Aorta (tissue), 5 donors: Measurements from ENCODE around the gene TBC1D21. TPM values are rescaled to one million over a fixed set of nuclear protein-coding genes. Genes with fewer than 3 reads are reported as not detected.
A peak's percentile ranks its signal among the peaks of the same experiment; 100 is the strongest.

Experiments
- ATAC-seq: fragments of 200-7000 bp; cut with Tn5 transposase; one replicate; pipeline ENCODE4 v1.9.1; 2022; ENCODE audit warnings: moderate library complexity; ENCODE audit not compliant: low FRiP score
- DNase-seq, 2 donors: peaks; one replicate each; pipeline ENCODE4 v3.0.0-alpha.2; 2020
- H3K27ac ChIP-seq, 2 donors: one replicate each; pipeline ENCODE4 v1.5.1; 2013; ENCODE audit warnings: low read length in 2 of 2, mild to moderate bottlenecking in 2 of 2, moderate library complexity in 2 of 2, control low read depth in 1 of 2, inconsistent platforms in 1 of 2, low read depth in 1 of 2
- H3K27me3 ChIP-seq, 2 donors: one replicate each; pipeline ENCODE4 v1.6.1; 2013; ENCODE audit warnings: control low read depth in 1 of 2, low read length in 1 of 2, mild to moderate bottlenecking in 1 of 2, moderate library complexity in 1 of 2; ENCODE audit not compliant: insufficient read depth in 2 of 2, control insufficient read depth in 1 of 2
- H3K36me3 ChIP-seq, 2 donors: one replicate each; pipeline ENCODE4 v1.6.1; 2013; ENCODE audit warnings: control low read depth in 1 of 2, low read length in 1 of 2, mild to moderate bottlenecking in 1 of 2; ENCODE audit not compliant: insufficient read depth in 2 of 2, control insufficient read depth in 1 of 2
- H3K4me1 ChIP-seq, 2 donors: one replicate each; pipeline ENCODE4 v1.6.1; 2013; ENCODE audit warnings: low read length in 2 of 2, control low read depth in 1 of 2, mild to moderate bottlenecking in 1 of 2, moderate library complexity in 1 of 2; ENCODE audit not compliant: insufficient read depth in 2 of 2, control insufficient read depth in 1 of 2
- H3K4me3 ChIP-seq, 2 donors: one replicate each; pipeline ENCODE4 v1.5.1; 2013; ENCODE audit warnings: low read length in 2 of 2, control low read depth in 1 of 2, mild to moderate bottlenecking in 1 of 2
- H3K9me3 ChIP-seq: one replicate; pipeline ENCODE4 v1.6.1; 2013; ENCODE audit warnings: mild to moderate bottlenecking, low read length; ENCODE audit not compliant: control insufficient read depth
- WGBS, 2 donors: extraction: QIAGEN DNeasy Blood & Tissue Kit; methylation state at CpG; one replicate each; pipeline ENCODE4 v1.1.7; 2013; 5-methylcytosine and 5-hydroxymethylcytosine counted together
- intact Hi-C, 2 donors: fragments of 100-400 bp; cut with DNase I; formaldehyde crosslinking; loops; one replicate each; pipeline versions ENCODE4 v1.14.2 to v1.15.0; 2022
- polyA plus RNA-seq, 2 donors: library from polyadenylated mRNA; stranded (reverse); fragments of 200-250 nt; gene quantifications; one replicate each; pipeline ENCODE4 v1.2.3, GENCODE V29; 2013
- total RNA-seq, 2 donors: library from RNA; stranded (reverse); fragmentation: NEBNext Ultra II Directional; extraction: Animal tissue kit (Norgen Biotek cat#: 25700); gene quantifications; one replicate each; pipeline ENCODE4 v1.2.1, GENCODE V29; 2021
- donor health status: healthy with polysubstance abuse.
- donor health status: Bipolar disorder and iron deficiency.
- donor health status: DM: no; HTN: no; CAD: no.
- donor health status: DM: no; HTN: no; CAD: no.
- donor health status: DM: yes; HTN: yes; CAD: no.

The TBC1D21 gene
- total and polyA plus RNA-seq, 4 donors = not detected

DNA sequence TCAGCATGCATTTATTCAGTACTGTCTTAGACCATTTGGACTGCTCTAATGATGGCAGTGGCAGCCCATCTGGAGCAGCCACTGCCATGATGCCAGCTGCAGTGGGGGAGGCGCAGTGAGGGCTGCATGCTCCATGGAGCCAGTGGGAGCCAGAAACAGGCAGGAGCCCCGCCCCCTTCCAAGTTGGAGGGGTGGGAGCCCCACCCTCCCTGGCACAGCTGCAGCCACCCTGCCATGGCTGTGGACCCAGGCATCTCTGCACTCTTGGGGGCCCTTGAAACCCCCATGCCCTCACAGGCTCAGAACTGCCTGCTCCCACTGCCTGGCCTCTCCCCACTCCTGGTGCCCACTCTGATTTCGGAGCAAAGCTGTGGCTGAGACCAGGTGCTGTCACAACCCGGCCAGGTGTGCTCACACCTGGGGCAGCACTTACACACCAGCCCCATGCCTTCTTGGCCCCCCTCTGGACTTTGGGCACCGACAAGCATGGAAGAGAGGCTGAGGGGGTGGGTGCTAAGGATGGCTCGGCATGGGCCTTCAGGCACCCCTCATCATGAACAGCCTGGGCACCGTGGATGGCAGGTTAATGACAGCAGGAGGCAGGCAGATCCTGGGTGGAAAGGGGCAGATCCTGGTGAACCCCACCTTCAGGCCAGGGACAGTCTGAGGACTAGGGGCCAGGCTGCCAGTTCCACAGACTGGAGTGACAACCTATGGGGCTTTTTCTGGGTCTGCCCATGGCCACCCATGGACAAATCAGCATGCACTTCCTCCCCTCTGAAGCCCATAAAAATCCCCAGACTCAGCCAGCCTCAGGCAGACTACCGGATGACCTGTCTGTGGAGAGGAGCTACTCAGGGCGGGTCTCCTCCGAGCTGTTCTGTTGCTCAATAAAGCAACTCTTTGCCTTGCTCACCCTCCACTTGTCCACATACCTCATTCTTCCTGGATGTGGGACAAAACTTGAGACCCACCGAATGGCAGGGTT is 18.3 kb downstream of the TBC1D21 start:
- Histone ChIP-seq H3K4me1 (no peaks in the 10 kb centered on the region), H3K27ac (no peak overlapping the region), H3K36me3 (no peaks in the 10 kb centered on the region), H3K27me3 (no peaks in the 10 kb centered on the region), H3K4me3 (no peak overlapping the region), H3K9me3 (no peaks in the 10 kb centered on the region)
- DNase-seq (no peak), ATAC-seq (no peak)
- 83 to 85% methylated on average over 11 of the region's 11 CpGs for WGBS, 2 donors
- intact Hi-C loops = no loop called here

DNA sequence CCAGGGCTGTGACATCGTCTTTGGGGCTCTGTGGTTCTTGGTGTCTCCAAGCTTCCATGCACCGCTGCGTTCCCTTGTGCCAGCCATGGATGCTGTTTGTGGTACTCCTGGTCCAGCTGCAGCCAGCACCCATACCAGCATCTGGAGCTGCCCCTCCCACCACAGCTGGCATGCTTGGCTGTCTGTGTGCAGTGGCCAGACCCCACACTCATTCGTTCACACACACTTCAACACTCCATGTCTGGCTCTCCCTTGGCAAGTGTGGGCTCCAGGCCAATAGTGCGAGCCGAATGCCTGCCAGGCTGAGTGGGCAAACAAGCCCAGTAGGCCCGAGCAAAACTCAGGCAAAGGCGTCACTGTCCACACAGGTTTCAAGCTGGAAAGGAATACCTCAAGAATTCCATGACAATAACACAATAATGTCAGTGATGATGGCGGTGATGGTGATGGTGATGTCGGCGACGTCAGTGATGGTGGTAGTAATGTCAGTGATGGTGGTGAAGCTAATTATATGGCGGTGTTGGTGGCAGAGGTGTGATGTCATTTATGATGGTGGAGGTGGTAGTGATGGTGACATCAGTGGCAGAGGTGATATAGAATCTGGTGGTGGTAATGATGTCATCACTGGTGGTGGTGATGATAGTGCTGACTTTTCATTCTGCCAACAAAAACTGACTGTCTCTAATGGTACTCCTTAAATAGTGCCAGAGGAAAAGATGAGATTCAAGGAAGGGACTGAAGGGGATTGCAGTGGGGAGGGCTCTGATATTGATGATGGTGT is 19.3 kb downstream of the TBC1D21 start:
- no peaks in the 10 kb centered on the region for H3K4me1 ChIP-seq
- WGBS, 2 donors = 85 to 90% methylated on average over 13 of the region's 13 CpGs
- DNase-seq = no peak
- intact Hi-C loops = no loop called here
- H3K36me3 ChIP-seq = no peaks in the 10 kb centered on the region
- no peak for ATAC-seq
- no peaks in the 10 kb centered on the region for H3K9me3 ChIP-seq
- no peak overlapping the region for H3K27ac ChIP-seq
- no peak overlapping the region for H3K4me3 ChIP-seq
- H3K27me3 ChIP-seq = no peaks in the 10 kb centered on the region

DNA sequence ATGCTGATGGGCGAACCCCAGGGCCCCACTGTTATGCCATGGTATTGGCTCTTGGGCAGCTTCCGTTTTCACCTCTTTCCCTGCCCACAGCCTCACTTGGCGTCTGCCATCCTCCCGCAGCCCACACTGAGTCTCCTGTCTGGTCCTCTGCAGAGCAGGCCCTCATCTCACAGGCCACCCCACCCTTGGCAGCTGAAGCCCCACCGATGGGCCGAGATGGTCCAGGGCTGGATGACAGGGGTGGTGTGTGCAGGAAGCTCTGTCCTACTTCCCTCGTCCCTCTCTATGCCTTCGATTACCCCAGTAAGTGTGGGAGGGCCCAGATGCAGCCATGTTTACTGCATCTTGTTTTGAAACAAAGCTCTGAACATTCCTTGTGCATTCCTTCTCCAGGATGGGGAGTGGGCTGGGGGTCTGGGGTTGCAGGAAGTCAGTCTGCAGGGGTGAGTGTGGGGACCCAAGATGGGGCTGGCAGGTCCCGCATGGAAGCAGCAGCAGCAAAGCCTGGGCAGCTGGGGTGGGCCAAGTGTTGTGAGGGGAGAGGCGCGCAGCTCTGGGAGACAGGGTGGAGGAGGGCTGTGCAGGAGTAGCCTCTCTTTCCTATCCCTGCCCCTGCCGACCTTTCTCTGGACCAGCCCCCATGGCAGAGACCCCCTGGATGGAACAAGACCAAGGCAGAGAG is 20.9 kb downstream of the TBC1D21 start:
- no peaks in the 10 kb centered on the region for H3K4me1 ChIP-seq
- no peak overlapping the region for H3K4me3 ChIP-seq
- H3K27me3 ChIP-seq = no peaks in the 10 kb centered on the region
- DNase-seq (no peak), ATAC-seq (no peak)
- WGBS, 2 donors = 88 to 91% methylated on average over 11 to 12 of the region's 12 CpGs
- H3K9me3 ChIP-seq = no peaks in the 10 kb centered on the region
- intact Hi-C loops = no loop called here
- no peak overlapping the region for H3K27ac ChIP-seq
- H3K36me3 ChIP-seq = no peaks in the 10 kb centered on the region

DNA sequence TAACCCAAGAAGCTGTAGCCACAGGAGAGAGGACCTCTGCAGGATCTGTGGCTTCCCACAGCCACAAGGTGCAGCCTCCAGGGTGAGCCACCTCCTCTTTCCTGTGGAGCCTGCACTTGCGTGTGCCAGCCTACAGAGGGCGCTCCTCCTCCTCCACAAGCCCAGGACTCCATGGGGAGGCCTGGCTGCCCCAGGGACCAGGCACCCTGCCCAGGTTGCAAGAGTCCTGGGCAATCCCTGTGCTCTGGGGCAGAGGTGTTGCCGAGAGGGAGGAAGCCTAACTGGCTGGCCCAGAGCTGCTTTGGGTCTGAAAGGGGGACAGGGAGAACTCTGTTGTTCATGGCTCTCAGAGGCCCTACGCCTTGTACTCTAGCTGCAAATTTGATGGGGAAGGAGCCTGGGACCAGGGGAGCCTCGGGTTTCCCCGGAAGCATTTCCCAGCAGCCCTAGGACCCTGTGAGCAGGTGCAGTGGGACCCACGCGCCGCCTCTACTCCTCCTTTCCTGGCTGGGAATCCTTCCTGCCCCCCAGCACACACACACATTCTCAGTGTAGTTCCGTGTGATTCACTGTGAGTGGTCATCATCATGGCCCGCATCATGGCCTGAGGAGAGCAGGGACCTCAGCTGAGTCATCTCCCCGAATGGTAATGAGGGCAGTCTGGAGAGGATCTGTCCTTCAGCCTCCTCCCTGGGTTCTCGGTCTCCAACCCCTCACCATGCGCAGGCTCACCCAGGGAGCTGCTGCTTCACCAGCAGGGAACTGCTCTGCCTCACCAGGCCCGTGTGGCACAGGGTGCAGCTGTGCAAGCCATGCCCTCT is 24.3 kb downstream of the TBC1D21 start:
- WGBS, 2 donors = 72 to 74% methylated on average over 15 of the region's 15 CpGs
- ATAC-seq = peak; percentile 67
- peak; percentile 73 to 83 for DNase-seq
- Histone ChIP-seq H3K4me3 (no peak overlapping the region), H3K36me3 (no peaks in the 10 kb centered on the region), H3K27ac (no peak overlapping the region), H3K27me3 (no peaks in the 10 kb centered on the region), H3K4me1 (no peaks in the 10 kb centered on the region), H3K9me3 (no peaks in the 10 kb centered on the region)
- intact Hi-C loops = loop anchor here (1.0 to 2.0 kb wide), 2 partner anchors 67 kb away; no protein-coding TSS in a partner anchor

DNA sequence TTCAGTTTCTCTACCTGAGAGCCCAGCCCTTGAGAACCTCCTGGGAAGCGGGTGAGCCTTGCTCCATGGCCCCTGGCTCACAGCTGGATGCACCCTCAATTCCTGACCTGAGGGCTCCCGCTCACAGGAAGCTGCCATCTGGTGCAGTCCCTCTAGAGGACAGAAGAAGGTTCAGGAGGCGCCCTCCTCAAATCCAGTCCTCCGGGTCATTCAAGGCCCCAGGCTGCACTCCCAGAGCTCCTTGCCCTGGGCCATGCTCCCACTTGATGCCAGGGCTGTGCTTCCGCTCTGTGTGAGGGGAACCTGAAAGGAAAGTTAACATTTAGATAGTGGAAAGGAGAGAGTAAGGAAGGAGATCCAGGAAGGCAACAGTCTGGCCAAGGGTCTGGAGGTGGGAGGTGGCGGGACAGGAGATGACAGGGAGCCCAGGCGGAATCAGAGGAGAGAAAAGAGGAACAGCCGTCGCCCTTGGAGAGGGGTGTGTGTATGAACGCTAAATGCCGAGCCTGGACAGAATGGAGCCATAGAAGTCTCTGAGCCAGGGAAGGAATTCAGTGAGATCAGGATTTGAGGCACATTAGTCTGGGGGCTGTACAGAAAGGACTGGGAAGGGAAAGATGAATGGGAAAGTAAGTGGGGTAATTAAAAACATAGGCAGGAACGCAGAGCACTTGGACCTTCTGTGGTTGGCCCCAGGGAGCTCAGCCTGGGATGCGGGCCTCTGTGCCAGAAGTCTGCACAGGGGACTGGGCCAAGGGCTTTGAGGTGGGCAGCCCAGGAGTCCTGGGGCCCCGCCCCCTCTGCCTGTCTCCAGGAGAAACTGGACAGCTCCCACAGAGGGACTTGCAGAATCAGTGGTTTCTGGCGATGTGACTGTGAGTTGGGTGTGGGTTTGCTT is 26.1 kb downstream of the TBC1D21 start:
- intact Hi-C loops = loop anchor here in 1 of 2 donors (10.0 kb wide), 1 partner anchor 95 kb away; no protein-coding TSS in a partner anchor
- Histone ChIP-seq H3K27ac (peak overlapping the region in 1 of 2 donors; percentile 41), H3K9me3 (no peaks in the 10 kb centered on the region), H3K36me3 (no peaks in the 10 kb centered on the region), H3K4me1 (no peaks in the 10 kb centered on the region), H3K27me3 (no peaks in the 10 kb centered on the region), H3K4me3 (no peak overlapping the region)
- DNase-seq (no peak), ATAC-seq (no peak)
- WGBS, 2 donors = 44 to 51% methylated on average over 15 of the region's 15 CpGs

DNA sequence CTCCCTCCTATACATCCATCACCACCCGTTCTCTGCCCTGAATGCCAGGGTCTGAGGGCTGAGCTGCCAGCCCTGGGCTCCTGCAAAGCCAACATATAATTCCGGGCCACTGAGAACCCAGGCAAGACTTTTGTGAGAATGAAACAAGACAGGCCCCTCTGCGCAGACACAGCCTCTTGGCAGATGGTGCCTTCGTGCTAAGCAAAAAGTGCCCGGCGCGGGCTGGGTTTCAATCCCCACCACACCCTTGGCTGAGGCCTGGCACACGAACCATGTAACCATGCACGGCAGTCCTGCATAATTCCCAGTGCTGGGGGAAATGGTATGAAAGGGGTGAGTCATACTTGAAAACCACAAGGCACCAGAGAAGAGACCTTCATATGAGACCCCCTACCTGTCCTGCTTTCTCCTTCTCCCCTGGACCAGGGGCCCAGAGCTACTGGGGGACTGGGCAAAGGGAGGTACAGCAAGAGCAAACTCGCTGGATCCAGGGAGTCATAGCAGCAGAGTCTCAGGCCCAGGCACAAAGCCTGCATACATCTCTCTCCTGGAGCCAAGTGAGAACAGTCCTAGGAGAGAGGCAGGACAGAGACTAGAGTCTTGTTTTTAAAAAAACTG is 26.8 kb downstream of the TBC1D21 start:
- DNase-seq = peak in 1 of 2 donors; percentile 67
- no peaks in the 10 kb centered on the region for H3K36me3 ChIP-seq
- intact Hi-C loops = loop anchor here in 1 of 2 donors (10.0 kb wide), 1 partner anchor 95 kb away; no protein-coding TSS in a partner anchor
- ATAC-seq = no peak
- peak overlapping the region in 1 of 2 donors; percentile 64 for H3K27ac ChIP-seq
- H3K4me1 ChIP-seq = no peaks in the 10 kb centered on the region
- no peak overlapping the region for H3K4me3 ChIP-seq
- no peaks in the 10 kb centered on the region for H3K9me3 ChIP-seq
- H3K27me3 ChIP-seq = no peaks in the 10 kb centered on the region
- WGBS, 2 donors = 25 to 35% methylated on average over 10 of the region's 10 CpGs

DNA sequence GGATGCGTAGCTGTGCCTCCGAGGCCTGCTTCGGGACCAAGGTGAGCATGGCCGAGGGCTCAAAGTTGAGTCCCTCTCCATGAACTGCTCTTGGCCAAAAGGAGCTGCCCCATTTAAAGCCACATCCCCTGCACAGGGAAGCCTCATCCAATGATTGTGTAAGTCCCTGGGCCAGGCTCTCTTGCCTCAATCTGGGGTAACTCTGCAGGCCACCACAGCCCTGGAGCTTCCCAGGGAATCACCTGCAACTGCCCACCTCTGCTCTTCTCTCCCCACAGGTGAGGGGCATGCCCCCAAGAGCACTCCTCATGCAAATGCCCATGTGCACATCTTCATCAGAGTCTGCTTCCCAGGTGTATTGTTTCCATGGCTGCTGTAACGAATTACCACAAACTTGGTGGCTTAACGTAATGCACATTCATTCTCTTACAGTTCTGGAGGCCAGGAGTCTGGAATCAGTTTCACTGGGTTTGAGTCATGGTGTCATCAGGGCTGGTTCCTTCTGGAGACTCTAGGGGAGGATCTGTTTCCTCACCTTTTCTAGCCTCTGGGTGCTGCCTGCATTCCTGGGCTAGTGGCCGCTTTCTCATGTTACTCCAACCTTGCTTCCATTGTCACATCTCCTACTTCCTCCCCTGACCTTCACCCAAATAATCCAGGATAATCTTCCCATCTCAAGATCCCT is 27.9 kb downstream of the TBC1D21 start:
- H3K27ac ChIP-seq = no peak overlapping the region
- intact Hi-C loops = loop anchor here in 1 of 2 donors (10.0 kb wide), 1 partner anchor 96 kb away; no protein-coding TSS in a partner anchor
- no peaks in the 10 kb centered on the region for H3K4me1 ChIP-seq
- whole genome bisulfite sequencing, 2 donors = 94 to 96% methylated on average over 7 of the region's 7 CpGs
- no peaks in the 10 kb centered on the region for H3K9me3 ChIP-seq
- H3K4me3 ChIP-seq = no peak overlapping the region
- no peaks in the 10 kb centered on the region for H3K36me3 ChIP-seq
- DNase-seq = no peak
- H3K27me3 ChIP-seq = no peaks in the 10 kb centered on the region
- ATAC-seq = no peak
